Measurements from ENCODE around the gene RIMS3.

The RIMS3 gene

DNA sequence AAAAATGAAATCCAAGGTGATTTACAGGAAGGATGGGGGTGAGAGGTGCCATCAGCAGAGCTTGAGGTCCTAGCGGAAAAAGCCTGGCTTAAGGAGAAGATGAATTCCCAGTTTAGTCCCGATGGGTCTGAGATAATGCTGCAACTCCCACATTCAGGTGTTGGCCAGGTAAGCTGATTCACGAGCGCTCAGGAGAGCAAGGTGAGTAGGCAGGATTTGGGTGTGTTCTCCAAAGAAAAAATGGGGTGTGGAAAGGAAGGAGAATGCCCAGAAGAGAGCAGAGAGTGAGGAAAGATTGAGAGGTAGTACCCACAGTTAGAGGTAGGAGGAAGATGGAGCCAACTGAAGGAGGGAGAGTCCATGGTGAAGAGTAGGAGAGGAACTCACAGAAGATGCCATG is 12.5 kb downstream of the RIMS3 start:
- no peak for DNase-seq

DNA sequence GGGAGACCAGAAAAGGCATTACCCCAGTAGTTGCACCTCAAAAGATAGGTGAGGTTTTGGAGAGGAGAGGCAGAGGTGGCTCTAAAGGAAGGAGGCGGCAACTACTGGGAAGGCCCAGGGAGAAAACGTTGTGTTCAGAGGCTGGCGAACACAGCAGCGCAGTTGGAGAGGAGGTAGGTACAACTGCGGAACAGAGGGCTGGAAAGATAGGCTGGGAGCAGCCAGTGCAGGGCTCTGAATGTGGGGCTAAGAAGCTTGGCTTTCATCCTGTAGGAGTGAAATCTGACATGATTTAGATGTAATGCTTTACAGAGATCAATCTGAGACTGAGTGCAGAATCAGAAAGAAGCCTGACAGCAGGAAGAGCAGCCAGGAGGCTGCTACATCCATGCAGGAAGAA is 13.0 kb downstream of the RIMS3 start:
- no peak for DNase-seq

GRCh38 chr1:40651138-40651857 is 14.2 kb downstream of the RIMS3 start:
- no peak for DNase-seq

DNA sequence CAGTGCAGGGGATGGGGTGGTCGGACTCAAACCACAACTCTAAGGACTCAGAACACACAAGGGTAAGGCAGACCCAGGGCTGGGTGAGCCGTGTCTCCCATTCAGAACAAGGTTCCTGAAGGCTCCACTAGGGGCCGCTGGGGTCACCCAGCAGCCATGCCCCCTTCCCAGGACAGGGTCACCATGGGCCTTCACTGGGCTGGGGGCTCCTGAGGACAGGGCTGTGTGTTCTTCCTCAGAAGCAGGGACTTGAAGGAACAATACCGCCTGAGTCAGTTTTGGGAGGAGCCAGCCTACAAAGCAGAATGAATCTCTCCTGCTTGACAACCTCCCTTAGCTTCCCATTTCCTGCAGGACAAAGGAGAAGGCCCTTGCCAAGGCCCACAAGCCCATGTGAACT is 15.4 kb downstream of the RIMS3 start:
- DNase-seq: no peak

- no peak for DNase-seq
Measured at GRCh38 chr1:40649592-40649930, 15.9 kb downstream of the RIMS3 start.

- no peak for DNase-seq
Measured at GRCh38 chr1:40648928-40649591, 16.4 kb downstream of the RIMS3 start.

DNA sequence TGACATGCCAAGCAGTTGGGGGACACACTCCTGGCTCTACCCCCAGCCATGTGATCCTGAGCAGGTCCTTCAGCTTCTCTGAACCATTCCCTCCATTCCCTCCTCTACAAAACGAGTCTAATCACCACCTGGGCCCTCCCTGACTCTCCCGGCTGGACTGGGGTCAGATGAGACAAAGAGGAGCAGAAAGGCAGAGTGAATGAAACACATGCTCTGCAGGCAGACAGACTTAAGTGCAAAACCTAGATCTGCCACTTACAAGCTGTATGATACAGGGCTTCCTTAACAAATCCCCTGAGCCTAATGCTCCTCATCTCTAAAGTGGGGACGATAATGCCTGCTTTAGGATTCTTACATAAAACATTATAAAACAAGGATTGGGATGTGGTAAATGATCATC is 17.3 kb downstream of the RIMS3 start:
- DNase-seq: no peak

DNA sequence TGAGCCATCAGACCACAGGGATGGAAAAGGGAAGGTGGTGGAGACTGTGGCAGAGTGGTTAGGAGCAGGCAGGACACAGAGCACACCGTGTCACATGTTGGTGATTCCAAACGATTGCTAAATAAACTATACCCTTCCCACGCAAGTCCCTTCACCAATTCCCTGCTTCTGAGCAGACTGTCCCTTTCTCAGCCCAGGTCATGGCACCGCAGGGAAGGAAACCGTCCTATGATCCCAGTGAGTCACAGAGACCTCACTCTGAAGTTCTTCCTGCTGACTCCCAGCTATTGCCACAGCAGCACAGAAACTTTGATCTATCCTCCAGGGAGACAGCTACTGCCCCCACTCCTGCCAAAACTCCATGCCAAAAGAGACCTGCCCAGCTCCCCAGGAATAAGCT is 19.2 kb downstream of the RIMS3 start:
- DNase-seq: no peak

- DNase-seq: no peak
Measured at GRCh38 chr1:40645118-40645680, 20.3 kb downstream of the RIMS3 start.

DNA sequence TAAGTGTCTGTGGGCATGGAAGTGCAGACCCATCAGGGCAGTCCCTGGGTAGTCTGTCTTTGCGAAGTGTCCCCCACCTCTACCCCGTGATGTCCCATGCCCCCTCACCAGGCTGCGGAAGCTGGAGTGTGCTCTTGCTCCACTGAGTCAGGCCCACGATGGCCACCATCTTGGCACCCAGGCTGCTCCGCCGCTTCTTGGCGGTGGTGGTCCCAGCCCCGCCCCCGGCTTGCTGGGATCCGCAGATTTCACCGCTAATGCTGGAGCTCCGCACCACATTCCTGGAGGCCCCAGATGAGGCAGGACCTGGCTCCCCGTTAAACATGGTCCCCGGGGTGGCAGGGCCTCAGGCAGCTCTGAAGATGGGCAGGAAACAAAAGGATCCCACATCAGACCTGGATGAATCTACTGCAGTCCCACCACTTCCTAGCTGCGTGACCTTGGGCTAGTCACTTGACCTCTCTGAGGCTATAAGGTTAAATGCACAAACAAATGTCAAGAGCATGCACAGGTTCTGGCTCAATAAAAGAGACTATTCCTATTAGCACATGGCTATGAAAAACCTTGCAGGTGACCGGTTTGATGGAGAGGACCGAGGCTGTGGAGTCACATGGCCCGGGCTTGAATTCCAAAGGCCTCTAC is 23.8 kb downstream of the RIMS3 start:
- no peak for DNase-seq

DNA sequence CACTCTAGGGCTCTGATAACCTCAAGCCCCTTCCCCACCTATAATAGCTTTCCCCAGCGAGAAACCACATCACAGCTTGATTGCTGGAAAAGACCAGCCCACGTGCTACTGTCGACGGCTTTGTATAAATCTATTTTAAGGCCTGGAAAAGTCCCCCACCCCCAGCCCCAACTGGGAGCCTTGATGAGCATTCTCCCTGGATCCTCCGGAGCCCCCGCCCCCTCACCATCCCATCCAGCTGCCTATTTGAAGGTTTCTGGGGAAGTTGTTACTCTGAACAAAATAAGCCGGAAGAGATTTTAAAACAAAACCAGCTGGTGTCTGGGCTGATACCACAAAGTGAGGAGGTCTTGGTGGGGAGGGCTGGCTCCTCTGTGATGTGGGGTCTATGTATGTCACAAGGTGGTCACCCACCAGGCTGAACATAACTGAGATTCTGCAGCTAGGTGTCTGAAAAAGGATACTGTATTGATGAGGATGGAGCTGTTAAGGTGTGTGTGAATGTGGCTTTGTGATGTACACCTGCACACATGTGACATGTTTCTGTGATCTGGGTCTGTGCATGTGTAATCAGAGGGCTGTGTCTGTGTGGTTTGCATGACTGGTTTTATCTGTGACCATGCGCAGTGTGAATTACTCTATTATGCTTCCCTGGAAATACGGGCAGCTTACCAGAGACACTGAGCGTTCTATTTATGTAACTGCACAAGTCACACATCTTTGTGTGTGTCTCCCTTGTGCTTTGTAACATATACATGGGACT is 25.0 kb downstream of the RIMS3 start:
- DNase-seq: no peak

- no peak for DNase-seq
Measured at GRCh38 chr1:40638097-40639036, 27.1 kb downstream of the RIMS3 start.

- no peak for DNase-seq
Measured at GRCh38 chr1:40637470-40638007, 27.9 kb downstream of the RIMS3 start.

DNA sequence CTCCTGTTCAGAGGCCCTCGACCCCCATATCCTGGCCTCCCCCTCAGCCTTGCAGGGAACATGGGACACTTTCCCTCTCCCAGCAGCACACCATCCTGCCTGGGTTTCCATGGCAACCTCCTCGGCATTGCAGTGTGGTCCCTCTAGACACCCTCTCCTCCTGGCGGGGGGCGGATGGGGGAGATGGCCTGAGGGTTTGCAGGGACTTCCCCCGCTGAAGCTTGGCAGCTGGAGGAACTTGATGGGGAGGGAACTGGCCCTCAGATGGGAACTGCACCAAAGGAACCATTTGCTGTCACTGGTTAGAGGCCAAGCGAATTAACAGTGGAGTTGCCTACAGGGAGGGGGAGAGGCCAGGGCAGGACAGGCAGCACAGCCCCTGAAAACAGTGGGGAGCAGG is 28.7 kb downstream of the RIMS3 start:
- no peak for DNase-seq

DNA sequence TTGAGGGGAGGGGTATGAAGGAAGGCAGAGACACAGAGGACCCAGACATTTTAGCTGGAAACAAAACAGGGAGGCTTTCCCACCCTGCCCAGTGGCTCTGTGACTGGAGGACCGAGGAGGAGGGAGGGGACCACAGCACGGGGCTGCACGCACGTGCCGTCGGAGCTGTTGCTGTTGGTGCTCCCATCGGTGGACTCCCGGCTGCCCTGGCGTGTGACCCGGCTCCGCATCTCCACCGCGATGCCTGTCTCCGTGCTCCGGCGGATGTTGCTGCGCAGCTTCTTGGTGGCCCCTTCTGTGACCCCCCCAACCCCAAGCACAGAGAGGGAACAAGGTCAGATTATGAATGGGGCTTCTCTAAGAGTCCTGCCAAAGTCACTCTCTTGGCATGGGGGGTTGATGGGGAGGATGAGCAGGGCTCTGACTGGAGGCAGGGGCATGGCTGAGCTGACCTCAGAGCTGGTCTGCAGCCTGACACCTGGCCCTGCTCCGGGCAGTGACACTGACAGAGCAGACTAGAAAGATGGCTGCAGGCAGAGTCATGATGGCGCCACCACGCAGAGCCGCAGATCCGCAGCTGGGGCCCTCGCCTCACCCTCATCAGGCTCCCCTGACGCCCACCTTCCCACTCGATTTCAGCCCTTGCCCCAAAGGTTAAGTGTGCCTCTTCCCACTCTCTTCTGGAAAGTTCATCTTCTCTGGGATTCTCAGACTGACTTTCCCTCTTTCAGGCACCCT is 29.6 kb downstream of the RIMS3 start:
- no peak for DNase-seq

DNA sequence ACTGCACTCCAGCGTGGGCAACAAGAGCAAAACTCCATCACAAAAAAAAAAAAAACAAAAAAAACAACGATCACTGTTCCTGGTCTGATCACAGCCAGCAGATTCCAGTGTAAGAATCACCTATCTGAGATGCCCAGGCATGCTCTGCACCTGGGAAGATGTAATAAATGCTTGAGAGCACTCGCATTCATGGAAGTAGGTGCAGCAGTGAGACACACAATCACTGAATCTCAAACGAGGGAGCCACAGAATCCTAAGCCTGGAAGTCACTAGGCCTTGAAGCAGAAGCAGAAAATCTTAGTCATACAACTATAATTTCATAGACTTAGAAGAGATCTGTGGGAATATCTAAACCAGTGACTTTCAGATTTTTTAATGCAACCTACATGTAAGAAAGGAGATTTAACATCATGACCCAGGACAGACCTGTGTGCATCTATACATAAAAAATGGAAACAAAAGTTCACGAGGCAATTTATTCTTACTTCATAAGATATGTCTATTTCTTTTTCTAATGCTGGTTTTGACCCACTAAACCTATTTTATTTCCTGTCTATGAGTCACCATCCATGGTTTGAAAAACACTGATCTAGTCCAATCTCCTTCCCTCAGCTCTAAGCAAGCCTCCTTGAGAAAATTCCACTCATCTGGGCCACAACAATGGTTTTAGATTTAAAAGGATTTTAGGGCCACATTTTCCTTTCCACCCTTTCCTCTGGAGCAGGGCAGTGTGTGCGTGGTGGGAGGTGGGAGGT is 30.4 kb downstream of the RIMS3 start:
- DNase-seq: no peak

DNA sequence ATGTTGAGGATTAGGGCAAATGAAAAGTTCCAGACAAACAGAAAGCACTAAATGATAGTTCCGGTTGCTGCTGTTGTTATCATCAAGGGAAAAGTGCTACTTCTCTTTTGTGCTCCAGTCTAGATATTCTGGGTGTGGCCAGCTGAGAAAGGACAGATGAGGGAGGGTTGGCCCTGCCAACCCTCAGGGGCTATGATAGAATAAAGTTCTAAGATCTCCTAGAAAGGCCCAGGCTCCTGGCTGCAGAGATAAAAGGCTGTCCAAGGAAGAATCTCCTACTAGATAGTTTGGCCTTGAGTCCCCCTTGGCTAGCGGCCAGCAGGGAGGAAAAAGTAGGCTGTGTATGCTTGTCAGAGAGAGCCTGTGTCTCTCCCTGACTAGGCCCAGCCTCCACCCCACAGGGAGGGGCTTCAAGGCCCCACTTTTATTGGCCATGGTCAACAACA is 31.5 kb downstream of the RIMS3 start:
- DNase-seq: no peak

- DNase-seq: no peak
Measured at GRCh38 chr1:40633523-40633922, 32.0 kb downstream of the RIMS3 start.

- no peak for DNase-seq
Measured at GRCh38 chr1:40630488-40631223, 34.8 kb downstream of the RIMS3 start.

- peak; percentile 48 to 60 for DNase-seq
Measured at GRCh38 chr1:40629546-40629945, 35.9 kb downstream of the RIMS3 start.
